Calu3 (cell line): ENCODE data around the gene MS4A1. TPM values are rescaled to one million over a fixed set of nuclear protein-coding genes. Genes with fewer than 3 reads are reported as not detected.

ENCODE experiments used
- BruUV-seq: library from RNA; stranded (reverse); fragments of 400-500 nt; replicated peaks from 2 replicates; lab custom pipeline; 2021; lab: Mats Ljungman, UMichigan
- CTCF ChIA-PET: fragments of 300-600 bp; sonication (Branson Sonifier 250); formaldehyde crosslinking; loops from one replicate; lab custom pipeline; 2022; ENCODE audit warnings: antibody characterized with exemption; lab: Charles Lee
- DNase-seq: peaks from one replicate; pipeline ENCODE4 v3.0.0; 2022
- H3K27ac Mint-ChIP-seq: one replicate; pipeline ENCODE4 v1.8.0; 2022; ENCODE audit warnings: mixed read lengths; ENCODE audit not compliant: unreplicated experiment
- H3K27me3 Mint-ChIP-seq: one replicate; pipeline ENCODE4 v1.8.0; 2022; ENCODE audit warnings: mixed read lengths; ENCODE audit not compliant: unreplicated experiment
- H3K36me3 Mint-ChIP-seq: one replicate; pipeline ENCODE4 v1.8.0; 2022; ENCODE audit warnings: mild to moderate bottlenecking, moderate library complexity, mixed read lengths; ENCODE audit not compliant: insufficient read depth, unreplicated experiment
- H3K4me1 Mint-ChIP-seq: one replicate; pipeline ENCODE4 v1.8.0; 2022; ENCODE audit warnings: mild to moderate bottlenecking, low read depth, mixed read lengths; ENCODE audit not compliant: unreplicated experiment
- H3K4me3 Mint-ChIP-seq: one replicate; pipeline ENCODE4 v1.8.0; 2022; ENCODE audit warnings: mild to moderate bottlenecking, low read depth, moderate library complexity, mixed read lengths; ENCODE audit not compliant: unreplicated experiment
- H3K9me3 Mint-ChIP-seq: one replicate; pipeline ENCODE4 v1.8.0; 2022; ENCODE audit warnings: low read depth, mixed read lengths; ENCODE audit not compliant: unreplicated experiment
- intact Hi-C: fragments of 100-400 bp; cut with micrococcal nuclease; formaldehyde crosslinking; loops from one replicate; pipeline ENCODE4 v1.10.0; 2022; ENCODE audit not compliant: unreplicated experiment
- total RNA-seq: library from RNA; stranded (reverse); gene quantifications from 2 replicates; pipeline ENCODE4 v1.2.3, GENCODE V29; 2022
- TF ChIP-seq, protein P1 (sequence below): fragments of 200-600 bp; IDR thresholded peaks from one replicate; pipeline ENCODE4 v1.8.0; 2022; ENCODE audit warnings: antibody characterized with exemption; ENCODE audit not compliant: unreplicated experiment

Gene MS4A1
- total RNA-seq, 1 experiment from 2014 or later: not detected

DNA sequence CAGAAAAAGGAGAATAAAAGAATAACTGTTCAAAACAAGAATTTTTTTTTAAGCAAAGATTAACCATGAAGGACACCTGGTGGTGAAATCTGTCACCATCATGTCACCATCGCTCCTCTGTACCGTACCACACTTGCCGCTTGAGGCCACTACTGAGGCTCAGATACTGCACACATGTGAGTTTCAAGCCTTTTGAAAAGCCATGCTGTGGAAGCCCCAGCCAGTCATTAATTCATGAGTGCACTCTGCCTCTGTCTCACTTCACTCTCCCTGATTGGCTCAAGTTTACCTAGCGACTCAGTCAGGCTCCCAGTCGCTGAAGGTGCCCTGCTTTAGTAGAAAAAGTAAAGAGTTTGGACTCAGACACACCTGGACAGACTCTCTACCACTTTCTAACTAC lies 30.3 kb downstream of the MS4A1 start:
- H3K4me3 Mint-ChIP-seq: no peak overlapping the region
- peak; percentile 67 for DNase-seq
- H3K9me3 Mint-ChIP-seq: no peaks in the 10 kb centered on the region
- CTCF ChIA-PET: no interaction called here
- no peaks in the 10 kb centered on the region for H3K4me1 Mint-ChIP-seq
- H3K36me3 Mint-ChIP-seq: no peaks in the 10 kb centered on the region
- H3K27me3 Mint-ChIP-seq: no peaks in the 10 kb centered on the region
- intact Hi-C loops: loop anchor here (1.0 to 5.0 kb wide), 3 partner anchors 123 to 221 kb away; no protein-coding TSS in a partner anchor
- no TSS peak for BruUV-seq
- TF ChIP-seq, protein P1, sequence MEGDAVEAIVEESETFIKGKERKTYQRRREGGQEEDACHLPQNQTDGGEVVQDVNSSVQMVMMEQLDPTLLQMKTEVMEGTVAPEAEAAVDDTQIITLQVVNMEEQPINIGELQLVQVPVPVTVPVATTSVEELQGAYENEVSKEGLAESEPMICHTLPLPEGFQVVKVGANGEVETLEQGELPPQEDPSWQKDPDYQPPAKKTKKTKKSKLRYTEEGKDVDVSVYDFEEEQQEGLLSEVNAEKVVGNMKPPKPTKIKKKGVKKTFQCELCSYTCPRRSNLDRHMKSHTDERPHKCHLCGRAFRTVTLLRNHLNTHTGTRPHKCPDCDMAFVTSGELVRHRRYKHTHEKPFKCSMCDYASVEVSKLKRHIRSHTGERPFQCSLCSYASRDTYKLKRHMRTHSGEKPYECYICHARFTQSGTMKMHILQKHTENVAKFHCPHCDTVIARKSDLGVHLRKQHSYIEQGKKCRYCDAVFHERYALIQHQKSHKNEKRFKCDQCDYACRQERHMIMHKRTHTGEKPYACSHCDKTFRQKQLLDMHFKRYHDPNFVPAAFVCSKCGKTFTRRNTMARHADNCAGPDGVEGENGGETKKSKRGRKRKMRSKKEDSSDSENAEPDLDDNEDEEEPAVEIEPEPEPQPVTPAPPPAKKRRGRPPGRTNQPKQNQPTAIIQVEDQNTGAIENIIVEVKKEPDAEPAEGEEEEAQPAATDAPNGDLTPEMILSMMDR: peak; percentile 82
- no peak overlapping the region for H3K27ac Mint-ChIP-seq

DNA sequence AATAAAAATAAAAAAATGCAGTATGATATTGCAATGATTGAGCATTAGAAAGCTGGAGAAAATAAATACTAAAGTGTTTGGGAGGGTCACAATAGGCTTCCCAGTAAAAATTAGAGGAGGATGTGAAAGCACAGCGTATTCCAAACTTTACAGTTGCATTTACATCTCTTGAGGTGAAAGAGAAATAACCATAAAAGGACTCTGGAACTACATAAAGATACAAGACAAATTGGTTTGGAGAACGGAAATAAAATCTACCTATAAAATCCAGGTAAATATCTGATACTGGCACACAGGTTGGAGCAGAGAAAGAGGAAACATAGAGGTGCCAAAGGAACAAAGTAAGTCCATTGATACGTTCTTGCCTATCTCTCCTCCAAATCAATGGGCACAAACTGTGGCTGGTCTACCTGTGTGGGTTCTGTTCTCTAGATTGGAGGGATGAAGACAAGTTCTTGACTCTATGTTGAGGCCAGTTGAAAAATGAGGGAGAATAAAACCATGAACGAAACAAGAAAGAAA lies 36.9 kb downstream of the MS4A1 start, which contains the start of gene MS4A12:
TSS of gene MS4A12 (plus strand) at position 291 of the 522 bp plus-strand sequence. CDS start 4,541 bp downstream, outside the sequence.
- CTCF ChIA-PET: no interaction called here

DNA sequence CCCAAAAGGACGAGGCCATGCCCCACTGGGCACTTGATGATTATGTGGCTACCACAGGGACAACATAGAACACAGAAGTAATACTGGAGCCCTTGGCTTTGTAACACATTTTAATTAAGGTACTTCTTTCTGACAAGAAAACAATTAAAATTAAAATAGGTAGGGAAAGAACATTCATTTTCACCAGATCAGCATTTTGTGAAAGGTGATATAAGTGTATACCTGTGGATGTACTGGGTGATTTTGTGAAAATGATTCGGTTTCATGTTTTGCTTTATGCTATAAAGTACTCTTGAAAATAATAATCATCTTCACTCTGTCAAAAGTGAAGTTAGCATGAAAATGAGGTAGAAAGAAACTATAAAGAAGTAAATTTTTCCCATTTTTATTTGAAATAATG lies 37.8 kb downstream of the MS4A1 start:
- Mint-ChIP-seq H3K27ac (no peak overlapping the region), H3K27me3 (peaks cover 20% of the 10 kb centered on the region), H3K9me3 (peaks cover 2% of the 10 kb centered on the region), H3K36me3 (no peaks in the 10 kb centered on the region), H3K4me1 (no peaks in the 10 kb centered on the region), H3K4me3 (no peak overlapping the region)
- no TSS peak for BruUV-seq
- intact Hi-C loops: no loop called here
- TF ChIP-seq, protein P1: no peak
- CTCF ChIA-PET: no interaction called here
- DNase-seq: no peak

More for the DNA sequence above, 36.9 kb downstream of the MS4A1 start, which contains the start of gene MS4A12:
- TF ChIP-seq, protein P1: no peak
- no peak within 1 kb of the TSS for H3K27ac Mint-ChIP-seq
- no peak for DNase-seq
- no peak within 1 kb of the TSS for H3K4me3 Mint-ChIP-seq
- no peaks in the 10 kb centered on the region for H3K4me1 Mint-ChIP-seq
- intact Hi-C loops: no loop called here
- H3K27me3 Mint-ChIP-seq: peaks cover 13% of the 10 kb centered on the region
- no TSS peak for BruUV-seq
- H3K9me3 Mint-ChIP-seq: peaks cover 2% of the 10 kb centered on the region
- H3K36me3 Mint-ChIP-seq: no peaks in the 10 kb centered on the region

DNA sequence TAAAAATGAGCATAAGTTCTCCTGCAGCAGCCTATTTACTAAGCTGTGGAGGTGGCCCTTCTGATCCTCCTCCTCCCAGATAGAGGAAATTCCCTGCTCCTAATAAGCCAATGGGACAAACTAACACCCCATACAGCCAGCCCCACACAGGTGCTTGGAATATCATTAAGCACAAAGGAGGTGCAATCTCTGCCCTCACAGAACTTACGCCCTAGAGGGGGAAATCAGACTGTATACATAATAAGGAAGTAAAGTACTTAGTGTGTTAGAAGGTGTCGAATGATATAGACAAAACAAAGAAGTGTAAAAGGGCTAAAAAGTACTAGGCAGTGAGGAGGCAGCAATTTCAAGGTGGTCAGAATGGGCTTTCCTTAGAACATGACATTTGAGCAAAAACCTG lies 42.8 kb downstream of the MS4A1 start:
- Mint-ChIP-seq H3K4me1 (no peaks in the 10 kb centered on the region), H3K27ac (no peak overlapping the region), H3K9me3 (no peaks in the 10 kb centered on the region), H3K4me3 (no peak overlapping the region), H3K36me3 (no peaks in the 10 kb centered on the region), H3K27me3 (peaks cover 8% of the 10 kb centered on the region)
- CTCF ChIA-PET: no interaction called here
- DNase-seq: no peak
- BruUV-seq: no TSS peak
- TF ChIP-seq, protein P1: no peak
- intact Hi-C loops: no loop called here
